Activated T-cell treated with anti-CD3 and anti-CD28 coated beads, Interleukin-2, amount 50 U/mL, for 24 hours (primary cell): ENCODE data around the gene TSPAN17.

Experiments
- DNase-seq: peaks from one replicate; pipeline ENCODE4 v3.0.0-alpha.2; 2020
- H3K27ac Mint-ChIP-seq: 2 replicates; pipeline ENCODE4 v1.8.0; 2020; ENCODE audit warnings: mild to moderate bottlenecking, mixed read lengths
- H3K27me3 Mint-ChIP-seq: 2 replicates; pipeline ENCODE4 v1.8.0; 2020; ENCODE audit warnings: mixed read lengths
- H3K36me3 Mint-ChIP-seq: 2 replicates; pipeline ENCODE4 v1.8.0; 2020; ENCODE audit warnings: low read depth, mixed read lengths
- H3K4me1 Mint-ChIP-seq: 2 replicates; pipeline ENCODE4 v1.8.0; 2020; ENCODE audit warnings: low read depth, mixed read lengths
- H3K4me3 Mint-ChIP-seq: 2 replicates; pipeline ENCODE4 v1.8.0; 2020; ENCODE audit warnings: mild to moderate bottlenecking, moderate library complexity, mixed read lengths
- H3K9me3 Mint-ChIP-seq: 2 replicates; pipeline ENCODE4 v1.8.0; 2020; ENCODE audit warnings: mixed read lengths

The TSPAN17 gene

GRCh38 chr5:176643491-176644219 is 3.6 kb upstream of the TSPAN17 start:
- Mint-ChIP-seq H3K4me3 (no peak overlapping the region), H3K27me3 (no peaks in the 10 kb centered on the region), H3K9me3 (no peaks in the 10 kb centered on the region), H3K36me3 (peaks cover 2% of the 10 kb centered on the region), H3K27ac (no peak overlapping the region), H3K4me1 (peaks cover 27% of the 10 kb centered on the region)
- DNase-seq, result no peak

GRCh38 chr5:176644294-176644693 is 3.0 kb upstream of the TSPAN17 start:
- Mint-ChIP-seq H3K36me3 (peaks cover 2% of the 10 kb centered on the region), H3K4me3 (no peak overlapping the region), H3K27me3 (no peaks in the 10 kb centered on the region), H3K4me1 (peaks cover 34% of the 10 kb centered on the region), H3K27ac (no peak overlapping the region), H3K9me3 (no peaks in the 10 kb centered on the region)
- DNase-seq, result no peak

GRCh38 chr5:176644878-176645670 is 2.2 kb upstream of the TSPAN17 start:
- Mint-ChIP-seq H3K27ac (no peak overlapping the region), H3K36me3 (peaks cover 2% of the 10 kb centered on the region), H3K27me3 (no peaks in the 10 kb centered on the region), H3K4me3 (no peak overlapping the region), H3K4me1 (peaks cover 40% of the 10 kb centered on the region), H3K9me3 (no peaks in the 10 kb centered on the region)
- DNase-seq, result no peak

- Mint-ChIP-seq H3K36me3 (peaks cover 2% of the 10 kb centered on the region), H3K4me1 (peaks cover 46% of the 10 kb centered on the region), H3K27ac (peak overlapping the region; percentile 94), H3K9me3 (no peaks in the 10 kb centered on the region), H3K4me3 (peak overlapping the region; percentile 87), H3K27me3 (no peaks in the 10 kb centered on the region)
- no peak for DNase-seq
Observed at GRCh38 chr5:176646049-176646706, 1.1 kb upstream of the TSPAN17 start.

- no peaks in the 10 kb centered on the region for H3K9me3 Mint-ChIP-seq
- H3K27me3 Mint-ChIP-seq, result no peaks in the 10 kb centered on the region
- peaks cover 51% of the 10 kb centered on the region for H3K4me1 Mint-ChIP-seq
- peaks cover 5% of the 10 kb centered on the region for H3K36me3 Mint-ChIP-seq
- H3K4me3 Mint-ChIP-seq, result peak overlapping the region; percentile 87
- H3K27ac Mint-ChIP-seq, result peak overlapping the region; percentile 94
- no peak for DNase-seq
Observed at GRCh38 chr5:176646707-176647029, 616 bp upstream of the TSPAN17 start.

GRCh38 chr5:176647843-176648473 is 674 bp downstream of the TSPAN17 start:
- Mint-ChIP-seq H3K27me3 (no peaks in the 10 kb centered on the region), H3K4me1 (peaks cover 63% of the 10 kb centered on the region), H3K4me3 (peak overlapping the region; percentile 87), H3K27ac (peak overlapping the region; percentile 89), H3K36me3 (peaks cover 11% of the 10 kb centered on the region), H3K9me3 (no peaks in the 10 kb centered on the region)
- DNase-seq, result no peak

- no peaks in the 10 kb centered on the region for H3K27me3 Mint-ChIP-seq
- peak overlapping the region; percentile 87 for H3K4me3 Mint-ChIP-seq
- peaks cover 17% of the 10 kb centered on the region for H3K36me3 Mint-ChIP-seq
- peak overlapping the region; percentile 62 for H3K27ac Mint-ChIP-seq
- no peaks in the 10 kb centered on the region for H3K9me3 Mint-ChIP-seq
- DNase-seq, result no peak
- peaks cover 69% of the 10 kb centered on the region for H3K4me1 Mint-ChIP-seq
Observed at GRCh38 chr5:176648474-176649194, 1.4 kb downstream of the TSPAN17 start.

GRCh38 chr5:176650354-176650884 is 3.1 kb downstream of the TSPAN17 start:
- no peak for DNase-seq
- no peak overlapping the region for H3K4me3 Mint-ChIP-seq
- peaks cover 85% of the 10 kb centered on the region for H3K4me1 Mint-ChIP-seq
- H3K27ac Mint-ChIP-seq, result no peak overlapping the region
- H3K27me3 Mint-ChIP-seq, result no peaks in the 10 kb centered on the region
- H3K9me3 Mint-ChIP-seq, result no peaks in the 10 kb centered on the region
- peaks cover 25% of the 10 kb centered on the region for H3K36me3 Mint-ChIP-seq

- Mint-ChIP-seq H3K4me1 (peaks cover 77% of the 10 kb centered on the region), H3K36me3 (peaks cover 33% of the 10 kb centered on the region), H3K27me3 (no peaks in the 10 kb centered on the region), H3K27ac (no peak overlapping the region), H3K4me3 (no peak overlapping the region), H3K9me3 (no peaks in the 10 kb centered on the region)
- DNase-seq, result no peak
Observed at GRCh38 chr5:176651472-176651980, 4.2 kb downstream of the TSPAN17 start.

GRCh38 chr5:176652136-176652535 is 4.9 kb downstream of the TSPAN17 start:
- DNase-seq, result no peak
- Mint-ChIP-seq H3K27me3 (no peaks in the 10 kb centered on the region), H3K4me1 (peaks cover 72% of the 10 kb centered on the region), H3K4me3 (no peak overlapping the region), H3K27ac (no peak overlapping the region), H3K9me3 (no peaks in the 10 kb centered on the region), H3K36me3 (peaks cover 36% of the 10 kb centered on the region)

- Mint-ChIP-seq H3K27ac (peak overlapping the region; percentile 85), H3K4me1 (peaks cover 73% of the 10 kb centered on the region), H3K9me3 (no peaks in the 10 kb centered on the region), H3K36me3 (peaks cover 48% of the 10 kb centered on the region), H3K27me3 (no peaks in the 10 kb centered on the region), H3K4me3 (peak overlapping the region; percentile 28)
- peak; percentile 87 for DNase-seq
Observed at GRCh38 chr5:176653401-176654385, 6.4 kb downstream of the TSPAN17 start.

- H3K9me3 Mint-ChIP-seq, result no peaks in the 10 kb centered on the region
- no peak overlapping the region for H3K27ac Mint-ChIP-seq
- no peak overlapping the region for H3K4me3 Mint-ChIP-seq
- no peak for DNase-seq
- no peaks in the 10 kb centered on the region for H3K27me3 Mint-ChIP-seq
- H3K4me1 Mint-ChIP-seq, result peaks cover 71% of the 10 kb centered on the region
- peaks cover 48% of the 10 kb centered on the region for H3K36me3 Mint-ChIP-seq
Observed at GRCh38 chr5:176654856-176655255, 7.6 kb downstream of the TSPAN17 start.
